PC-3 (cell line): ENCODE data around the gene FES.

ENCODE experiments used
- CTCF ChIP-seq: fragments of 300-600 bp; sonication (generic); conservative IDR thresholded peaks from 2 replicates; pipeline ENCODE4 v1.5.1; 2017; ENCODE audit warnings: antibody characterized with exemption, low read depth, mild to moderate bottlenecking, low read length
- EZH2 ChIP-seq: fragments of 300-600 bp; sonication (generic); IDR thresholded peaks from one replicate; pipeline ENCODE4 v1.6.1; 2017; ENCODE audit warnings: antibody characterized with exemption, mild to moderate bottlenecking, low read length; ENCODE audit not compliant: unreplicated experiment
- EZH2phosphoT487 ChIP-seq: fragments of 300-600 bp; sonication (generic); IDR thresholded peaks from 2 replicates; pipeline ENCODE4 v1.6.1; 2018; ENCODE audit warnings: mild to moderate bottlenecking, antibody characterized with exemption, low read length, borderline replicate concordance

GRCh38 chr15:90834626-90835025 lies 49.7 kb upstream of the FES start:
- TF ChIP-seq EZH2 (no peak), CTCF (no peak), EZH2phosphoT487 (no peak)
